Naive thymus-derived CD4-positive, alpha-beta T cell (primary cell): ENCODE data around the gene SLIT1. TPM values are rescaled to one million over a fixed set of nuclear protein-coding genes. Genes with fewer than 3 reads are reported as not detected.

ENCODE experiments used
- ATAC-seq: fragments of 150-1000 bp; cut with Tn5 transposase; 2 replicates; pipeline ENCODE4 v1.10.0; 2021; ENCODE audit warnings: mild to moderate bottlenecking, moderate library complexity
- CTCF ChIA-PET: fragments of 350-600 bp; sonication (Branson Sonifier 250); formaldehyde crosslinking; loops from one replicate; lab custom pipeline; 2021; ENCODE audit warnings: antibody characterized with exemption; lab: Charles Lee
- POLR2A ChIA-PET: fragments of 350-600 bp; sonication (Branson Sonifier 250); formaldehyde crosslinking; loops from one replicate; lab custom pipeline; 2021; ENCODE audit warnings: antibody characterized with exemption, inconsistent platforms; lab: Charles Lee
- DNase-seq, 9 donors: peaks; one replicate each; pipeline versions ENCODE4 v3.0.0 to v3.0.0-alpha.2; 2020 to 2022; ENCODE audit warnings: mixed read lengths in 1 of 9
- H3K27ac ChIP-seq: one replicate; pipeline ENCODE4 v1.7.0; 2013; ENCODE audit warnings: mild to moderate bottlenecking, low read depth, low read length, moderate library complexity
- H3K27me3 ChIP-seq, 2 donors: one replicate each; pipeline ENCODE4 v1.7.0; 2013; ENCODE audit warnings: low read length in 2 of 2, mild to moderate bottlenecking in 2 of 2, moderate library complexity in 2 of 2; ENCODE audit not compliant: control insufficient read depth in 2 of 2, insufficient read depth in 2 of 2
- H3K36me3 ChIP-seq, 3 experiments: 1 replicate in 2 of 3; 2 replicates in 1 of 3; pipeline ENCODE4 v1.7.0; 2013; ENCODE audit warnings: low read length in 3 of 3, mild to moderate bottlenecking in 3 of 3, moderate library complexity in 1 of 3; ENCODE audit not compliant: insufficient read depth in 3 of 3, control insufficient read depth in 2 of 3
- H3K4me1 ChIP-seq, 2 donors: one replicate each; pipeline ENCODE4 v1.7.0; 2013; ENCODE audit warnings: low read length in 2 of 2, mild to moderate bottlenecking in 2 of 2, moderate library complexity in 1 of 2; ENCODE audit not compliant: control insufficient read depth in 2 of 2, insufficient read depth in 2 of 2
- H3K4me3 ChIP-seq: 2 replicates; pipeline ENCODE4 v1.7.0; 2013; ENCODE audit warnings: mild to moderate bottlenecking, low read length
- H3K9me3 ChIP-seq, 3 experiments: 1 replicate in 2 of 3; 2 replicates in 1 of 3; pipeline ENCODE4 v1.7.0; 2013; ENCODE audit warnings: low read length in 3 of 3; ENCODE audit not compliant: control insufficient read depth in 2 of 3
- H3K27ac Mint-ChIP-seq, 9 donors: one replicate each; pipeline ENCODE4 v1.8.0; 2020 to 2022; ENCODE audit warnings: mixed read lengths in 9 of 9, mild to moderate bottlenecking in 8 of 9, moderate library complexity in 5 of 9, inconsistent platforms in 2 of 9
- H3K27me3 Mint-ChIP-seq, 5 donors: one replicate each; pipeline ENCODE4 v1.8.0; 2021 to 2022; ENCODE audit warnings: mixed read lengths in 5 of 5, mild to moderate bottlenecking in 1 of 5
- H3K36me3 Mint-ChIP-seq, 5 donors: one replicate each; pipeline ENCODE4 v1.8.0; 2020 to 2022; ENCODE audit warnings: mixed read lengths in 5 of 5, mild to moderate bottlenecking in 3 of 5, inconsistent platforms in 1 of 5
- H3K4me1 Mint-ChIP-seq, 7 donors: one replicate each; pipeline ENCODE4 v1.8.0; 2020 to 2022; ENCODE audit warnings: mixed read lengths in 7 of 7, mild to moderate bottlenecking in 3 of 7, inconsistent platforms in 1 of 7
- H3K4me3 Mint-ChIP-seq, 10 donors: one replicate each; pipeline ENCODE4 v1.8.0; 2020 to 2022; ENCODE audit warnings: mild to moderate bottlenecking in 10 of 10, mixed read lengths in 10 of 10, moderate library complexity in 6 of 10, inconsistent platforms in 2 of 10
- H3K9me3 Mint-ChIP-seq, 11 donors: one replicate each; pipeline ENCODE4 v1.8.0; 2020 to 2022; ENCODE audit warnings: mixed read lengths in 11 of 11, mild to moderate bottlenecking in 4 of 11, inconsistent platforms in 1 of 11, moderate library complexity in 1 of 11
- intact Hi-C, 2 donors: fragments of 100-400 bp; cut with micrococcal nuclease; formaldehyde crosslinking; loops; one replicate each; pipeline ENCODE4 v1.15.1; 2023
- polyA plus RNA-seq, 2 donors: library from polyadenylated mRNA; unstranded; fragments of 300-500 nt; fragmentation: Illumina TruSeq; gene quantifications; one replicate each; pipeline ENCODE4 v1.2.3, GENCODE V29; 2021
- total RNA-seq, 6 experiments: library from RNA in 5 of 6; stranded (reverse) in 5 of 6; gene quantifications; 1 replicate in 5 of 6; 2 replicates in 1 of 6; pipeline ENCODE4 v1.2.3 and lab custom pipeline; 2021 to 2026

Gene SLIT1
- total and polyA plus RNA-seq, 7 experiments from 2014 or later: 0.19 to 0.88 (median 0.44) TPM; not detected in 2

DNA sequence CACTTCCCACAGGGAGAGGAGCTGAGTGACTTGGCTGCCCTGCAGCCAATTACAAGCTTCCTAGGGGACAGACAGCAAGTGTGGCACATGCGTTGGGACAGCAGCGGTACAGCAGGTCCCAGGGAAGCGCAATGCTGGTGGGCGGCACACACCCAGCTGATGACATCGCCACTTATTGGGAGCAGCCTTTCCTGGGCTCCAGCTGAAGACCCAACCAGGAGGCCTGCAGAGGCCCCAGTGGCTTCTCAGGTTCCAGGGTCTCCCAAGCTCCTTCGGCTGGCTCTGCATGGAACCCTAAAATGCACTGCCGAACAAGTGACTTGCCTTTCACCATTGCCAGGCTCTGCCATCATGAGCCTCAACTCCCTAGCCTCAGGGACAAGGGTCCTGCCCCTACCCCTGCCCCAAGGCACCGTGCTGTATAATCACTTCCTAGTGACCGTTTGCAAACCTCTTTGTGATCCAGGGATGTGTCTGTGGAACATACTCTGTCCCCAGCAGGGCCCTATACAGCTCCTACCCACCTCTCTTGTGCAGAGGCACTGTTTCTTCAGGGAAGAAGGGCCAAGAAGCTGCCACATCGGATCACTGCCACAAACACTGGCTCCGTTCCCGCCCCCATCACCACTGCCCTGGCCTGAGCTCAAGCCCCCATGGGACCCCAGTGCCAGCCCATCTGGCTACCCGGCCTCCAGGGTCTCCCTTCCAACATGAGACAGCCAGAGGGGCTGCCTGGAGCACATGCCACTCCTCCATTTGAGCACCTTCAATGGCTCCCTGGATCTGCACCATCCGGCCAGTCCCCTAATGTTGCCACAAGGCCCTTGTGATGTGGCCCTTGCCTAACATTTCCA, 19.3 kb upstream of the SLIT1 start:
- ChIA-PET CTCF (interaction anchor here (1.0 to 11.0 kb wide), 4 partner anchors 8 to 169 kb away, joined by 3 to 159 read pairs (median 4); no protein-coding TSS in a partner anchor), POLR2A (no interaction called here)
- H3K9me3 Mint-ChIP-seq: no peaks in the 10 kb centered on the region
- H3K36me3 Mint-ChIP-seq: no peaks in the 10 kb centered on the region
- no peaks in the 10 kb centered on the region for H3K36me3 ChIP-seq
- intact Hi-C loops: no loop called here
- H3K9me3 ChIP-seq: no peaks in the 10 kb centered on the region
- peaks cover 0 to 19% (median 6%) of the 10 kb centered on the region in 5 donors for H3K27me3 Mint-ChIP-seq
- no peak overlapping the region for H3K27ac Mint-ChIP-seq
- H3K27ac ChIP-seq: no peak overlapping the region
- ATAC-seq (no peak), DNase-seq (no peak)
- H3K4me1 ChIP-seq: no peaks in the 10 kb centered on the region
- H3K4me1 Mint-ChIP-seq: peaks cover 0 to 4% (median 0%) of the 10 kb centered on the region in 7 donors
- H3K4me3 ChIP-seq: no peak overlapping the region
- no peaks in the 10 kb centered on the region for H3K27me3 ChIP-seq
- no peak overlapping the region for H3K4me3 Mint-ChIP-seq

DNA sequence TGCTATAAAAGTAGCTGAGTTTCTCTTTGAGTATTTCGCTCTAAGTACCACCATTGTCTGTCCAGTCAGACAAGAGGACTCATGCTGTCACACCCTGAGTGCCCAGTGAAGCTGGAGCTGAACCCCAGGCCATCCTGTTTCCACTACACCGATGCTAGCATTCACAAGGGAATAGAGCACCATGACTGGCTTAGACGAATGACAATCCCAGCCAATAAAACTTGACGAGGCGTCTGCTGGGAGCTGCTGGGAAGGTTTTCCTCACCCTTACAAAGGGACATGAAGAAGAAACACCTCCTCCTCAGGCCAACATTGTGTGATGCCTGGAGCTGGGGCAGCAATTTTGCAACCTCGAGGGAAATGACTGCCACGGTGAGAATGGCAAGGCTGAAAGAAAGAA, 17.5 kb upstream of the SLIT1 start:
- peaks cover 0 to 24% (median 8%) of the 10 kb centered on the region in 5 donors for H3K27me3 Mint-ChIP-seq
- no peak for DNase-seq
- no peaks in the 10 kb centered on the region for H3K9me3 Mint-ChIP-seq
- no peak overlapping the region for H3K4me3 Mint-ChIP-seq
- Histone ChIP-seq H3K9me3 (no peaks in the 10 kb centered on the region), H3K27ac (no peak overlapping the region), H3K27me3 (no peaks in the 10 kb centered on the region), H3K4me1 (no peaks in the 10 kb centered on the region), H3K4me3 (no peak overlapping the region), H3K36me3 (no peaks in the 10 kb centered on the region)
- peaks cover 0 to 4% (median 0%) of the 10 kb centered on the region in 7 donors for H3K4me1 Mint-ChIP-seq
- H3K36me3 Mint-ChIP-seq: no peaks in the 10 kb centered on the region
- POLR2A ChIA-PET: interaction anchor here (0.6 kb wide), 1 partner anchor 190 kb away, joined by 3 read pairs; no protein-coding TSS in a partner anchor
- intact Hi-C loops: no loop called here
- CTCF ChIA-PET: interaction anchor here (0.6 to 11.0 kb wide), 4 partner anchors 10 to 167 kb away, joined by 3 to 159 read pairs (median 4); no protein-coding TSS in a partner anchor
- ATAC-seq: no peak
- no peak overlapping the region for H3K27ac Mint-ChIP-seq

GRCh38 chr10:97200616-97201015, 14.9 kb upstream of the SLIT1 start:
- intact Hi-C loops: no loop called here
- POLR2A ChIA-PET: no interaction called here

GRCh38 chr10:97199152-97199551, 13.4 kb upstream of the SLIT1 start:
- H3K36me3 Mint-ChIP-seq: no peaks in the 10 kb centered on the region
- H3K4me3 ChIP-seq: no peak overlapping the region
- ATAC-seq (no peak), DNase-seq (no peak)
- intact Hi-C loops: no loop called here
- no peaks in the 10 kb centered on the region for H3K9me3 ChIP-seq
- no peaks in the 10 kb centered on the region for H3K36me3 ChIP-seq
- H3K4me1 ChIP-seq: peaks cover 6% of the 10 kb centered on the region in 2 donors
- no peaks in the 10 kb centered on the region for H3K27me3 ChIP-seq
- POLR2A ChIA-PET: no interaction called here
- CTCF ChIA-PET: interaction anchor here (0.6 to 5.5 kb wide), 3 partner anchors 11 to 352 kb away, joined by 3 to 30 read pairs (median 3); no protein-coding TSS in a partner anchor
- H3K9me3 Mint-ChIP-seq: no peaks in the 10 kb centered on the region
- H3K27ac ChIP-seq: no peak overlapping the region
- H3K27ac Mint-ChIP-seq: no peak overlapping the region
- peaks cover 4 to 58% (median 17%) of the 10 kb centered on the region in 5 donors for H3K27me3 Mint-ChIP-seq
- H3K4me3 Mint-ChIP-seq: no peak overlapping the region
- peaks cover 0 to 14% (median 6%) of the 10 kb centered on the region in 7 donors for H3K4me1 Mint-ChIP-seq

More at GRCh38 chr10:97200616-97201015, 14.9 kb upstream of the SLIT1 start:
- Histone ChIP-seq H3K4me3 (no peak overlapping the region), H3K4me1 (peaks cover 4% of the 10 kb centered on the region in 2 donors), H3K36me3 (no peaks in the 10 kb centered on the region), H3K27ac (no peak overlapping the region), H3K9me3 (no peaks in the 10 kb centered on the region), H3K27me3 (no peaks in the 10 kb centered on the region)
- Mint-ChIP-seq H3K27ac (no peak overlapping the region), H3K4me3 (no peak overlapping the region), H3K27me3 (peaks cover 0 to 47% (median 8%) of the 10 kb centered on the region in 5 donors), H3K9me3 (no peaks in the 10 kb centered on the region), H3K4me1 (peaks cover 0 to 11% (median 3%) of the 10 kb centered on the region in 7 donors), H3K36me3 (no peaks in the 10 kb centered on the region)
- CTCF ChIA-PET: interaction anchor here (5.5 kb wide), 1 partner anchor 10 kb away, joined by 30 read pairs; no protein-coding TSS in a partner anchor
- no peak for ATAC-seq
- no peak for DNase-seq

DNA sequence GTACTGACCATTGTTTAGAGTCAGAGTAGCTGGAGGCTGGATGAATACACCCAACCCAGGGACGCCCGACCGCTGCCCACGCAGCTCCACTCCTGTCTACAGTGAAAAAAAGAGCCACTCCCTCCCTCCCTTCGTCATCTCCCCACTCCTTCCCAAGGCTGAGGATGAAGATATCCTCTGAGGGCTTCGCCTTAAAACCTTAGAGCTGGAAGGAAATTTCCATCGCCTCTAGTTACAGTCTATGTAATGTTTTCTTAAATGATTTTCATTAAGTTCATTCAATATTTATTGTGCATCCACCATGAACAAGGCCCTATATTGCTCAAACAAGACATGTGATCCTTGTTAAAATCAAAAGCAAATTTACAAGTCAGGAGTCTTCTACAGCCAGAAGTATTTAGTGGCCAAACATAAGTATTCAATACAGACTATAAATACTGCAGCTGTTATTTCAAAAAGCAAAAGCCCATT, 11.3 kb upstream of the SLIT1 start:
- peaks cover 6% of the 10 kb centered on the region in 2 donors for H3K4me1 ChIP-seq
- POLR2A ChIA-PET: no interaction called here
- H3K9me3 ChIP-seq: no peaks in the 10 kb centered on the region
- CTCF ChIA-PET: interaction anchor here (0.7 to 5.5 kb wide), 6 partner anchors 8 to 125 kb away, joined by 3 to 30 read pairs (median 7); no protein-coding TSS in a partner anchor
- no peak for DNase-seq
- H3K4me3 Mint-ChIP-seq: peak overlapping the region in 9 of 10 donors; percentile 12 to 92 (median 84)
- intact Hi-C loops: no loop called here
- H3K4me3 ChIP-seq: no peak overlapping the region
- no peak overlapping the region for H3K27ac ChIP-seq
- peaks cover 0 to 14% (median 6%) of the 10 kb centered on the region in 7 donors for H3K4me1 Mint-ChIP-seq
- H3K9me3 Mint-ChIP-seq: peaks cover 0 to 1% (median 0%) of the 10 kb centered on the region in 11 donors
- no peak for ATAC-seq
- H3K27me3 ChIP-seq: peaks cover 2 to 4% of the 10 kb centered on the region in 2 donors
- H3K27ac Mint-ChIP-seq: peak overlapping the region in 1 of 9 donors; percentile 14
- peaks cover 19 to 74% (median 24%) of the 10 kb centered on the region in 5 donors for H3K27me3 Mint-ChIP-seq
- no peaks in the 10 kb centered on the region for H3K36me3 Mint-ChIP-seq
- H3K36me3 ChIP-seq: no peaks in the 10 kb centered on the region

DNA sequence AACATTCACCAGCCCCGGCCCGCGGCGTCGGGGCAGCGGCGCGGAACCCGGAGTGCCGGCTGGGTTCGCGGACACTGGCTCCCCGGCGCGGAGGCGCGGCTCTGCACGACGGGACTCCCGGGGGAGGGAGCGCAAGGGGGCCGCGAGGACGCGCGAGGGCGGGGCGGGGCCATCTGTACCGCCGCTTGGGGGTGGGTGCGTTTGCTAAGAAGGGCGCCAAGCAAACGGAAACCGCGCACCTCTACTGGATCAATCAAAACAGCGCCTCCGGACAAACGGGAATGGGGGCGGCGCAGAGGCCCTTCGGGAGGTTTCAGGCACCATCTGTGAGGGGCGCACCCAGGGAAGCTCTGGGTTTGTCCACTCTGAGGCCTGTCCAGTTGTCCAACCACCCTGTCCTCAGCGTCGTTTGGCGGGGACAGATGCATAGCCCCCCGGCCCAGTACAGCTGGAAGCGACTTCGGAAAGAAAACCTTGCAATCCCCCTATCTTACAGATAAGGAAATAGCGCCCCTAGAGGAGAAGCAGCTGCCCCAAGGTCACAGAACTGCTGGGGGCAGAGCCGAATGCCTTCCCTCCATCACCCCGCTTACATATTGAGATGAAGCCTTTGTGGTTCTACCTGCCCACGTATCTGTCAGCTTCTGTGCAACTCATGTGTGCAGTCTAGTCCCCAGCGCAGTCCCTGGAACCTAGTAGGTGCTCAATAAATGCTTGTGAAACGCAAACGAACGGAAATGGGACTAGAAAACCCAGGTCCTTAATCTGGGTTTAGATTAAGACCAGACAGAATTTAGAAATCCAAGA, 10.7 kb upstream of the SLIT1 start:
- H3K36me3 ChIP-seq: no peaks in the 10 kb centered on the region
- H3K27me3 Mint-ChIP-seq: peaks cover 19 to 76% (median 27%) of the 10 kb centered on the region in 5 donors
- peak overlapping the region; percentile 83 to 94 (median 87) for H3K4me3 Mint-ChIP-seq
- H3K36me3 Mint-ChIP-seq: no peaks in the 10 kb centered on the region
- intact Hi-C loops: loop anchor here in 1 of 2 donors (1.0 kb wide), 3 partner anchors 14 to 159 kb away; no protein-coding TSS in a partner anchor
- H3K27ac Mint-ChIP-seq: peak overlapping the region in 1 of 9 donors; percentile 30
- H3K9me3 ChIP-seq: no peaks in the 10 kb centered on the region
- ChIA-PET POLR2A (no interaction called here), CTCF (interaction anchor here (0.7 to 5.5 kb wide), 7 partner anchors 9 to 124 kb away, joined by 3 to 30 read pairs (median 5); no protein-coding TSS in a partner anchor)
- ATAC-seq (peak; percentile 91), DNase-seq (peak; percentile 32 to 73 (median 66))
- H3K4me1 Mint-ChIP-seq: peaks cover 0 to 14% (median 6%) of the 10 kb centered on the region in 7 donors
- H3K27ac ChIP-seq: peak overlapping the region; percentile 17
- H3K9me3 Mint-ChIP-seq: peaks cover 0 to 1% (median 0%) of the 10 kb centered on the region in 11 donors
- H3K27me3 ChIP-seq: peaks cover 2 to 4% of the 10 kb centered on the region in 2 donors
- H3K4me3 ChIP-seq: peak overlapping the region; percentile 83
- peaks cover 6% of the 10 kb centered on the region in 2 donors for H3K4me1 ChIP-seq
